Middle frontal gyrus (tissue), 1 donor: Measurements from ENCODE around the gene RERE.
"Not testable (repeated sequence)": the region's sequence is repeated elsewhere in the genome, so short reads cannot be mapped to it uniquely, and the experiment has no call there.

Experiments
- DNase-seq: peaks from one replicate; pipeline ENCODE4 v3.0.0-alpha.2; 2015; ENCODE audit warnings: low spot score; ENCODE audit errors: extremely low spot score

RERE gene

GRCh38 chr1:8389958-8390535, 427.4 kb downstream of the RERE start:
- no peak for DNase-seq

- DNase-seq = no peak
Measured at GRCh38 chr1:8388732-8389562, 428.5 kb downstream of the RERE start.

GRCh38 chr1:8386247-8386646, 431.2 kb downstream of the RERE start:
- DNase-seq = no peak

DNA sequence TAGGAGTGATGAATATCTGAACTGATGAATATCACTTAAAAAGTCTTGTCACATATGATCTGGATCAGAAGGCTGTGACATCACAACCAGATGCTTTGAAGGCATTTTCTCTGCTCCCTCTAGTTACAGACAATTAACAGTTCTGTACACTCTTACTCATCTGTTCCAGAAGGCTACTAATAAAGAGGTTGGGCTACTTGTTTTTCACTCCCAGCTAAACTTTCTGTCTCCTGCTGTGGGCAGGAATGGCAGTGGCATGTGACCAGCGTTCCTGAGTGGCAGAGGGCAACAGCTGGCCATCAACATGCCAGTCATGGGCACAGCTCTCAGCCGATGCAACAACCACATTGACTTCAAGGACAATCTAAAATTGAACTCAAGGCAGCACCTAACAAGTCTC, 432.9 kb downstream of the RERE start:
- no peak for DNase-seq

GRCh38 chr1:8384088-8384487, 433.4 kb downstream of the RERE start:
- no peak for DNase-seq

DNA sequence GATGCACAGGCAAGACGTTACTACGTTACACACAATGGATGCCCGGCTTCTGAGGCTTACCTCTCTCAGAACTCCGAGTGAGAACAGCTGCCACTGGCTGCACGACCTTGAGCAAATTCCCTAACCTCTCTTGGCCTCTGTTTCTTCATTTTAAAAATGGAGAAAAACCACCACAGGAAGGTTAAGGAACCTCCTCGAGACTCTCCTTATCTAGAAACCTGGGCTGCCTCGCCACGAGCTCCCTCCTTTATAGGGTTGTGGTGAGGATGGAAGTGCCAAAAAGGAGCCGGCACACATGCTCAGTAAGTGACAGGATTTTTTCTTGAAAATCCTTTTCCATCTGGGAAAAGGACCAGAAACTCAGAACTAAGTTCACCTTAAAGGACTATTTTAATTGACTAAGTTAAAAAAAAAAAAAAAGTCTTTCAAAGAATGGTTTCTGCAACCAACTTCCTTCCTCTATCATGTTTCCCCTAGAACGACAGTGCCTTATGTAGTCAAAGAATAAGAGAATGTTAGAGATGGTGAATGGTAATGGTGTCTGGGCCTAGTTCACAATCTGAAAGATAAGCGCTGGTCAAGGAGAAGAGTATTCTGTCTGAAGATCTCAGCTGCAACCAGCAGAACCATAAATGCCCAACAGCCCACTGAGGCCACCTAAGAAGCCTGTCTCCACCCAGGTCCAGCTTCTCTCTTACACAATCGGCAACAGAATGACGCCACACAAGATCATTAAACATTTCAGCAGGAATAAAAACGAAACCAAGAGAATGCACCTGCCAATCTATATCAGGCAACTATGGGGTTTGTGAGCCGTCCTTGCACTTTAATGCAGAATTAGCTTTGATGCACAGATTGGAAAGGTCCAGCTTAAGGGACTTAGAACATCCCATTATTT, 434.6 kb downstream of the RERE start:
- DNase-seq = no peak

DNA sequence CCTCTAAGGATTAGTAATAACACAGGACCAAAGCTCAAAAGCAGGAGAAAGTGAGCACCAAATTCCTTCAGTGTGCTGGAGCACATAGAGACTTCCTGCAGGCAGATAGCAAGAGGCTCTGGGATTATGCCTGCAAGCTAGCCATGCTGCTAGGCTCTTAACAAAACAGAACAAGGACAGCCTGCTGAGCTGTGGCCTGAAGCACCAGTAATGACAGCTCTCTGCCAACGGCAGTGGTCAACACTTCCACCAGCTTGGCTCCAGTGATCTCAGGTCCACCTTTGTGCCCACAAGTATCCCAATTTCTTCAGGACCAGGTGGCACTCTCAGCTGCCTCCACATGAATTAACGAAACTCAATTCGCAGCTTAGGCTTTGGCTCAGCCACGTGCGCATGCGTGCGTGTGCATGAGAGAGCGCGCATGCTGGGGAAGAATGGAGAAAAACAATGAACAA, 435.4 kb downstream of the RERE start:
- no peak for DNase-seq

DNA sequence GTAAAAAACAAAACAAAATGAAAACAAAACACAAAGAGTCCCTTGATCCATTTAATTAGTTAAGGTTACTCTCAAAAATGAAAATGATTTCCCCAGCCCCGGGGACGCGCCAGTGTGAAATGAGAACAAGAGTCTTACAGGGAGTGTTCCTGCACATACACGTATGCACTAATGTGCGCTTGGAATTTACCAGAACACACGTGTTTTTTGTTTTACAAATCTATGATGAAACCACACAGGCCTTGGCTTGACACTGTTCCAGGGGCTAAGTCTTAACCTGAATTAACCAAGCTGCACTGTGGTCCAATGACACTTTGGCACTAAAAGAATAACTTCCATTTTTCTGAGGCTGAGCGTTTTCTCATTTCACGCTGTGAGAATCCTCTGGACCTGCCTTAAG, 435.8 kb downstream of the RERE start:
- DNase-seq = no peak

DNA sequence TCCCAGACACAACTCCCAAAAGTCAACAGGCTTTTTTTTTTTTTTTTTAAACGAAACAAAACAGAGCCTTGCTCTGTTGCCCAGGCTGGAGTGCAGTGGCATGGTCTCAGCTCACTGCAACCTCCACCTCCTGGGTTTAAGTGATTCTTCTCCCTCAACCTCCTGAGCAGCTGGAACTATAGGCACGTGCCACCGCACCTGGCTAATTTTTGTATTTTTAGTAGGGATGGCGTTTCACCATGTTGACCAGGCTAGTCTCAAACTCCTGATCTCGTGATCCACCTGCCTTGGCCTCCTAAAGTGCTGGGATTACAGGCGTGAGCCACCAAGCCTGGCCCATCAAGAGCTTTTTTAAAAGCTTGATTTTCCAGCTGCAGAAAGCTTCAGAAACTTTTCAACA, 437.1 kb downstream of the RERE start:
- DNase-seq = not testable (repeated sequence)

GRCh38 chr1:8379513-8380186, 437.8 kb downstream of the RERE start:
- DNase-seq = no peak

GRCh38 chr1:8378981-8379470, 438.4 kb downstream of the RERE start:
- no peak for DNase-seq

DNA sequence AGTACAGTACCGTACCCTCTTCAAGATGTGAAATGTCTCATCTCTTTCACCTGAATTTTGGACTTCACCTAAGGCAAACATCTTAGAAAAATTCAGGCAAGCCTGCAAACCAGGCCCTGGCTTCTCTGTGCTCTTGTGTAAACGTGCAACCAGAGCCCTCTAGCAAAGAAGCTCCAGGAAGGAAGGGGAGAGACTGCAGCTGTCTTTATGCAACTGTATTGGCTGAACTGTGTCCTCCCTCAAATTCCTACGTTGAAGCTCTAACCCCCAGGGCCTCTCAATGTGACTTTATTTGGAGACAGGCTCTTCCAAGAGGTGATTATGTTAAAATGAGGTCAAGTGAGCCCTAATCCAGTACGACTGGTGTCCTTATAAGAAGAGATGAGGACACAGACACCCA, 439.3 kb downstream of the RERE start:
- no peak for DNase-seq

GRCh38 chr1:8377271-8377981, 440.0 kb downstream of the RERE start:
- no peak for DNase-seq

DNA sequence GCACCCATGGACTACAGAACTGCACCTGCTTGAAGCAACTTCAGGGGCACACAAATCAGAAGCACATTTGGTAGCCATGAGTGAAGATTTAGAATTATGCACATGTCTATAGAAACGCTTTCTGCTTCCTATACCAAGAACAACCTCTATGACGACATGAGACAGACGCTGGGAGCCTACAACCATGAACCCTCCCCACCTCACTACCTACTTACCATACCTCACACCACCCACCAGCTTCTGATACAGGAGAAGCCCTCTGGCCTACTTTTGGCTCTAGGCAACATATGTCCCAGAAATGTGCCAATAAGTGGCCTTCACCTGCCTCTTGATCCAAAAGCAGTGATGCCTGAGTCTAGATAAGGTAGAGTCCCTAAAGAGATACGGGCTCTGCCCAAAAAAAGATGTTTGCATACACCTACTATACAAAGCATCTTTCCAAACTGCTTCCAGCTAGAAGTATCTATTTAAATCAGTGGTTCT, 441.0 kb downstream of the RERE start:
- DNase-seq = no peak

DNA sequence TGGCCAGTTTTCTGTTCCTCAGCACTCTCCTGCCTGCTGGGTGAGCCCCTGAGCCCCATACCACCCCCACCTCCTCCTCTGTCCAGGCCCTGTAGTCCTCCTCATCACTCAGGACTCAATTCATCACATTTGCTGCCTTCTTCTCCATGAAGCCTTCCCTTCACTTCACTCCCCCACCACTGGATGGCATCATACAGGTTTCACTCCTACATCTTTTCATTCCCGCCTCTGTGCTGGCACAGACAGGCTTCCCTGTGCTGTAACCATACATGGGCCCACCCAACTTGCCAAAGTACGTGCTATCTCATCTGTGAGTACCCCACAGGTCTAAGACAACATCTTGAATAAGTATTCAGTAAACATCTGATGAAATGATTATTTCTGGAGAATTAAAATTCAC, 442.6 kb downstream of the RERE start:
- no peak for DNase-seq

GRCh38 chr1:8374356-8374755, 443.1 kb downstream of the RERE start:
- DNase-seq = no peak

DNA sequence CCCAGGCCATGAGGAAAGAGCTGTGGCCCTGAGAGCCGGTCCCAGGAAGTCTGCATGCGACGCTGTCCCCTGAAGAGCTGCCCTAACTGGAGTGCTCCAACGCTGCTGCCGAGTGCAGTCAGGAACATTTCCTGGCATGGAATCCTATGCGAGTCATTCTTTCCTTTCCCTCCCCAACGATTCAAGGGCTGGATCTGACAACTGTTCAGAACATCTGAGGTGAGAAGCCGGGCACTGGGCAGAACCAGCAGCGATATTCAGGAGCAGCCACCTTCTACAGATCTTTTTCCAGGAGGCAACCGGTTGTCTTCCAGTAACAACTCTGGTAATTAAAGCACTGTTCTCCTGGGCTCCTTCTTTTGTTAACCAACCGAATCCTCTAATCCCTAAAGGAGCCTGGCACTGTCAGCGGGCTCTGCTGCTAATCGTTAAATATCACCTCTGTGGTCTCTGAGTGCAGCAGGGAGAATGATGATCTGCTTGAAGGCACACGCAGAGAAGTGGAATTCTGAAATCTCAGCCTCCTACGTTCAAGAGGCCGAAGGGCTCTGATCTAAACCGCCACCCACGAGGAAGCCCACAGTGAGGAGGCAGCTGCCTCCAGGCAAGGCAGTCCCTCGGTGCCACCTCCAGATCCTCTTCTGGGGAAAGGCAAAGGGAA, 443.7 kb downstream of the RERE start:
- peak; percentile 50 for DNase-seq

DNA sequence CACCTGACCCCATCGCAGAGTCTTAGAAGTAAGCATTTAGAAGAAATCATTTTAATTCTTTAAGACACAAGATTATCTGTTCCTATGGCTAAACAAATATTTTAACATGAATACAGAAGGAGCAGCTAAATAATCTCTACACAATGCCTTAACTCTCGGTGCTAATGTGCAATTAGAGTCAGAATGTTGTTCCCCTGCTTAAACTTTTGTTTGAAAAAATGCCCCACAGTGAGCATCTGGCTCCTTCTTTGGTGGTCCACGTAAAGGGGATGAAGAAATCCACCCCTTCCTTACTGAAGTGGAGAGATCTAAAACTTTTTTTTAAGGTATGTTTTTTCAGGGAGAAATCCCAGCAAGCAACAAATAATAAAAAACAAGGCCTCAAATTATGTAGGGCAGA, 444.3 kb downstream of the RERE start:
- no peak for DNase-seq

DNA sequence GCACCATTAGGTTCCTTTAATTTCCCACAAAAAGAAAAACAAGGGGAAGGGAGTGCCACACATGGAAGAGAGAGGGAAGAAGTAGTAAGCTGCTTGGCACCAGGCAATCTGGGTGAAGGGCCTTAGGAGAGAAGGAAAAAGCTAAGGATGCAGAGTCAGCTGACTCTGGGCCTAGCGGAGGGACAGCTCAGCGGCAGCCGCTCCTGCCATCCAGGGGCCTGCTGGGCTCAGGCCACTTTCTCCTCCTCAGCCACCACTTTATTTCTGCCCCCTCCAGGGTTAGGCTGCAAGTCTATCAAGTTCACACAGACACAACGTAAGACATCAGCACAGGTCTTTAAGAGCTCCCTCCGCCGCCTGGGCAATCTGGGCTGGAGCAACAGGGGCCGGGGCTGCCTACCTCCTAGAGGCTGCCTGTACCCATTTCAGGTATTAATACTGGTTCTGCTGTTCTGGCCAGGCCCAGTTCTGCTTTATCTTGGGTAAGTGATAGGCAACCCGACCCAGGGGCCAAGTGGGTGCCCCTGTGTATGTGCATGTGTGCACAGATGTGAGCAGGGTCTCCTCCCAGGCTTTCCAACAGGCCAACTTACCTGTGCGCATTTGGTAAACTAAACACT, 446.0 kb downstream of the RERE start:
- no peak for DNase-seq
